ENCODE results near the gene DAAM2.

Gene DAAM2

GRCh38 chr6:39787322-39787721 lies 4.9 kb upstream of the DAAM2 start:
- no peaks in the 10 kb centered on the region for H3K36me3 ChIP-seq (ENCODE audit: control insufficient read depth, insufficient read depth, low read length)
- no peak overlapping the region for H3K4me3 ChIP-seq (replicated peaks; ENCODE audit: low read depth, low read length)
- no peak for TF ChIP-seq CTCF (IDR thresholded peaks at IDR 0.05; ENCODE audit: insufficient read depth, low read length, poor library complexity, severe bottlenecking)
- H3K27me3 ChIP-seq (replicated peaks; ENCODE audit: control insufficient read depth, insufficient read depth, low read length), result no peaks in the 10 kb centered on the region; the same call in 1 of the 2 replicates
- no peak for DNase-seq (ENCODE audit: extremely low read depth, insufficient read length)

GRCh38 chr6:39790772-39791171 lies 1.4 kb upstream of the DAAM2 start:
- DNase-seq (ENCODE audit: extremely low read depth, insufficient read length), result no peak
- TF ChIP-seq CTCF (IDR thresholded peaks at IDR 0.05; ENCODE audit: insufficient read depth, low read length, poor library complexity, severe bottlenecking), result no peak
- no peaks in the 10 kb centered on the region; the same call in none of the 2 replicates for H3K27me3 ChIP-seq (replicated peaks; ENCODE audit: control insufficient read depth, insufficient read depth, low read length)
- H3K36me3 ChIP-seq (ENCODE audit: control insufficient read depth, insufficient read depth, low read length), result no peaks in the 10 kb centered on the region
- no peak overlapping the region for H3K4me3 ChIP-seq (replicated peaks; ENCODE audit: low read depth, low read length)

GRCh38 chr6:39791311-39791710 lies 865 bp upstream of the DAAM2 start:
- TF ChIP-seq CTCF (IDR thresholded peaks at IDR 0.05; ENCODE audit: insufficient read depth, low read length, poor library complexity, severe bottlenecking), result peak; percentile 7
- no peaks in the 10 kb centered on the region; the same call in none of the 2 replicates for H3K27me3 ChIP-seq (replicated peaks; ENCODE audit: control insufficient read depth, insufficient read depth, low read length)
- no peak for DNase-seq (ENCODE audit: extremely low read depth, insufficient read length)
- H3K4me3 ChIP-seq (replicated peaks; ENCODE audit: low read depth, low read length), result no peak overlapping the region
- no peaks in the 10 kb centered on the region for H3K36me3 ChIP-seq (ENCODE audit: control insufficient read depth, insufficient read depth, low read length)

- no peak overlapping the region for H3K4me3 ChIP-seq (replicated peaks; ENCODE audit: low read depth, low read length)
- no peaks in the 10 kb centered on the region for H3K36me3 ChIP-seq (ENCODE audit: control insufficient read depth, insufficient read depth, low read length)
- no peak for TF ChIP-seq CTCF (IDR thresholded peaks at IDR 0.05; ENCODE audit: insufficient read depth, low read length, poor library complexity, severe bottlenecking)
- no peaks in the 10 kb centered on the region; the same call in 1 of the 2 replicates for H3K27me3 ChIP-seq (replicated peaks; ENCODE audit: control insufficient read depth, insufficient read depth, low read length)
- no peak for DNase-seq (ENCODE audit: extremely low read depth, insufficient read length)
Measured at GRCh38 chr6:39792540-39793450, 619 bp downstream of the DAAM2 start.

- no peak overlapping the region for H3K4me3 ChIP-seq (replicated peaks; ENCODE audit: low read depth, low read length)
- no peak for DNase-seq (ENCODE audit: extremely low read depth, insufficient read length)
- H3K27me3 ChIP-seq (replicated peaks; ENCODE audit: control insufficient read depth, insufficient read depth, low read length), result no peaks in the 10 kb centered on the region; the same call in 1 of the 2 replicates
- no peak for TF ChIP-seq CTCF (IDR thresholded peaks at IDR 0.05; ENCODE audit: insufficient read depth, low read length, poor library complexity, severe bottlenecking)
- H3K36me3 ChIP-seq (ENCODE audit: control insufficient read depth, insufficient read depth, low read length), result no peaks in the 10 kb centered on the region
Measured at GRCh38 chr6:39793516-39793915, 1.3 kb downstream of the DAAM2 start.

Data from GM06990 (cell line).